ENCODE measurements around the gene IL12B. TPM values are rescaled to one million over a fixed set of nuclear protein-coding genes. Genes with fewer than 3 reads are reported as not detected.

The IL12B gene
- total and polyA plus RNA-seq, 4 donors: 0.08 to 0.11 TPM; not detected in 2

DNA sequence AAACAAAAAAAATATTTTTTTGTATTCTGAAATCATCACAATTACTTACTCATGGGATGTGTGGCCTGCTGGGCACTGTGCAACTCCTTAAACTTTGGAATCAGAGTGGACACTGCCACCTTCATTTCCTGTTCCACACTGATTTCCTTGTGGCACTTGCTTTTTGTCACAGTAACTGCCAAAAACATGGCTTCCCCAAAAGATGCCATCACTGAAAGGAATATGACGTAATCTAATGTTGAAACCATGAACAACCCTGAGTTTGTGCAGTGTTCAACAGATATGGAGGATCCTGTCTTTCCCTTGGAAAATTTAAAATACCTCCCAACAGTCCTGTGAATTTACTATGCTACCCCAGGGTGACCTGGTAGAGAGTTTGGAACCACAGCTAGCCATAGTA is 12.6 kb upstream of the IL12B start:
- DNase-seq (no peak), ATAC-seq (ENCODE audit: insufficient read depth, low FRiP score) (no peak)
- 42 to 77% methylated on average over 1 of the region's 1 CpG for WGBS, 2 donors

DNA sequence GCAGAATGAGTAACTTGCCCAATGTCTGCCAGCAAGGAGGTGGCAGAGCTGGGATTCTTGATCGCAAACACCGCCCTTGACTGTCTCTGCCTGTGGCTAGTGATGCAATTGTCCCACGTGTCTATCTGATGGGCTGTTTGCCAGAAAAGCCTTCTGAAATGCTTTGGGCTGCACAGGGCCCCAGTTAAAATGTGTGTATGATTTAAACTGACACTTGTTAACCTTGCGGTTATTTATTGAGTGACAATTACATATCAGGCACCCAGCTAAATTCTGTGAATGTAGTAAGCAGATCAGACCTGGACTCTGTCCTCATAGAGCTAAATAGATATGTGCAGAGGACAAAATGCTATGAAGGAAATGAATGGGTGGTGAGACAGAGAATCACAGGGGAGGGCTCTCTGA is 11.6 kb upstream of the IL12B start:
- H3K9me3 ChIP-seq (ENCODE audit: control insufficient read depth in 4 of 4, insufficient read depth in 3 of 4, low read length in 3 of 4): peaks cover 0 to 4% (median 0%) of the 10 kb centered on the region in 4 donors
- no peak overlapping the region for H3K27ac ChIP-seq (ENCODE audit: low read depth in 1 of 2, low read length in 1 of 2)
- no peaks in the 10 kb centered on the region for H3K27me3 ChIP-seq (ENCODE audit: control insufficient read depth in 3 of 3, insufficient read depth in 3 of 3, low read length in 2 of 3)
- TF ChIP-seq, protein P1, sequence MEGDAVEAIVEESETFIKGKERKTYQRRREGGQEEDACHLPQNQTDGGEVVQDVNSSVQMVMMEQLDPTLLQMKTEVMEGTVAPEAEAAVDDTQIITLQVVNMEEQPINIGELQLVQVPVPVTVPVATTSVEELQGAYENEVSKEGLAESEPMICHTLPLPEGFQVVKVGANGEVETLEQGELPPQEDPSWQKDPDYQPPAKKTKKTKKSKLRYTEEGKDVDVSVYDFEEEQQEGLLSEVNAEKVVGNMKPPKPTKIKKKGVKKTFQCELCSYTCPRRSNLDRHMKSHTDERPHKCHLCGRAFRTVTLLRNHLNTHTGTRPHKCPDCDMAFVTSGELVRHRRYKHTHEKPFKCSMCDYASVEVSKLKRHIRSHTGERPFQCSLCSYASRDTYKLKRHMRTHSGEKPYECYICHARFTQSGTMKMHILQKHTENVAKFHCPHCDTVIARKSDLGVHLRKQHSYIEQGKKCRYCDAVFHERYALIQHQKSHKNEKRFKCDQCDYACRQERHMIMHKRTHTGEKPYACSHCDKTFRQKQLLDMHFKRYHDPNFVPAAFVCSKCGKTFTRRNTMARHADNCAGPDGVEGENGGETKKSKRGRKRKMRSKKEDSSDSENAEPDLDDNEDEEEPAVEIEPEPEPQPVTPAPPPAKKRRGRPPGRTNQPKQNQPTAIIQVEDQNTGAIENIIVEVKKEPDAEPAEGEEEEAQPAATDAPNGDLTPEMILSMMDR (IDR thresholded peaks at IDR 0.05; ENCODE audit: control extremely low read depth, extremely low read depth): no peak
- H3K4me3 ChIP-seq: no peak overlapping the region
- no peak overlapping the region for H3K9ac ChIP-seq (ENCODE audit: insufficient read depth in 1 of 2, low read length in 2 of 2)
- WGBS, 2 donors: 4% methylated on average over 4 of the region's 4 CpGs
- no peaks in the 10 kb centered on the region for H3K36me3 ChIP-seq (ENCODE audit: control insufficient read depth in 4 of 4, insufficient read depth in 4 of 4, low read length in 4 of 4)
- peaks cover 0 to 8% (median 5%) of the 10 kb centered on the region in 5 donors for H3K4me1 ChIP-seq (ENCODE audit: control insufficient read depth in 5 of 5, insufficient read depth in 5 of 5, low read length in 5 of 5)
- DNase-seq (peak; percentile 60 to 83 (median 76)), ATAC-seq (ENCODE audit: insufficient read depth, low FRiP score) (peak; percentile 60)

More for the DNA sequence above, 12.6 kb upstream of the IL12B start:
- Histone ChIP-seq H3K9ac (ENCODE audit: insufficient read depth in 1 of 2, low read length in 2 of 2) (no peak overlapping the region), H3K4me3 (no peak overlapping the region), H3K36me3 (ENCODE audit: control insufficient read depth in 4 of 4, insufficient read depth in 4 of 4, low read length in 4 of 4) (no peaks in the 10 kb centered on the region), H3K27ac (ENCODE audit: low read depth in 1 of 2, low read length in 1 of 2) (no peak overlapping the region), H3K9me3 (ENCODE audit: control insufficient read depth in 4 of 4, insufficient read depth in 3 of 4, low read length in 3 of 4) (peaks cover 0 to 4% (median 0%) of the 10 kb centered on the region in 4 donors), H3K27me3 (ENCODE audit: control insufficient read depth in 3 of 3, insufficient read depth in 3 of 3, low read length in 2 of 3) (no peaks in the 10 kb centered on the region), H3K4me1 (ENCODE audit: control insufficient read depth in 5 of 5, insufficient read depth in 5 of 5, low read length in 5 of 5) (peaks cover 0 to 8% (median 5%) of the 10 kb centered on the region in 5 donors)
- TF ChIP-seq, protein P1 (IDR thresholded peaks at IDR 0.05; ENCODE audit: control extremely low read depth, extremely low read depth): no peak

DNA sequence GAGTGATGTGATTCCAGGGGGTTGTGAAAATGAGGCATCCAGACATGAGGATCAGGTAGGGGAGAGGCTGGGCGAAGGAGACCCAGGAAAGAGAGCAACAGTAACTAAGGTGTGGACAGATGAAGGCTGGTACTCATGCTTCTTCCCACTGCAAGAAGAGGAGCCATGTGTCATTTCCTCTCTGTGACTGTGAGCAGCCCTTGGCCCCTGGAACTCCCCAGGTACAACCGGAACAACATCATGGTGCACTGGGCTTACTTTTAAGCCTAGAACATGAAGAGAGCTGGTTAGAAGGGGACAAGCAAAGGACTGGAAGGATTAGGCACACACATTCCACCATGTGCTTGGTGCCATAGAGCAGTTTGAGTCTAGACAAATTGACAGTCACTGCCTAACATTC is 10.9 kb upstream of the IL12B start:
- WGBS, 2 donors: 93 to 96% methylated on average over 2 of the region's 2 CpGs
- DNase-seq: no peak
- no peak overlapping the region for H3K27ac ChIP-seq (ENCODE audit: low read depth in 1 of 2, low read length in 1 of 2)

More for the DNA sequence above, 10.9 kb upstream of the IL12B start:
- Histone ChIP-seq H3K9me3 (ENCODE audit: control insufficient read depth in 4 of 4, insufficient read depth in 3 of 4, low read length in 3 of 4) (peaks cover 0 to 4% (median 0%) of the 10 kb centered on the region in 4 donors), H3K4me3 (no peak overlapping the region), H3K9ac (ENCODE audit: insufficient read depth in 1 of 2, low read length in 2 of 2) (no peak overlapping the region), H3K36me3 (ENCODE audit: control insufficient read depth in 4 of 4, insufficient read depth in 4 of 4, low read length in 4 of 4) (no peaks in the 10 kb centered on the region), H3K4me1 (ENCODE audit: control insufficient read depth in 5 of 5, insufficient read depth in 5 of 5, low read length in 5 of 5) (peaks cover 0 to 8% (median 5%) of the 10 kb centered on the region in 5 donors), H3K27me3 (ENCODE audit: control insufficient read depth in 3 of 3, insufficient read depth in 3 of 3, low read length in 2 of 3) (no peaks in the 10 kb centered on the region)
- no peak for ATAC-seq (ENCODE audit: insufficient read depth, low FRiP score)
- TF ChIP-seq, protein P1 (IDR thresholded peaks at IDR 0.05; ENCODE audit: control extremely low read depth, extremely low read depth): no peak

All from lung (tissue), 12 donors.